ENCODE data around the gene WASF1. TPM values are rescaled to one million over a fixed set of nuclear protein-coding genes. Genes with fewer than 3 reads are reported as not detected.

Gene WASF1
- total RNA-seq, result 10.8 and 11.2 TPM in 2 replicates

GRCh38 chr6:110179406-110180227, at the start of gene WASF1:
Gene WASF1, minus strand, starts transcription at chr6:110179670. Its CDS starts 52,069 bp downstream, at chr6:110127601.

GRCh38 chr6:110180228-110181008, 948 bp upstream of the WASF1 start, which contains the start of gene CDC40:
Gene CDC40, plus strand, starts transcription at chr6:110180427. Its CDS starts 18 bp downstream, at chr6:110180445.

Other genes starting within 250 kb of the WASF1 start
- gene GPR6, start 201.4 kb downstream of the WASF1 start, total RNA-seq, result not detected in 2 replicates
- gene CDC40, start 757 bp upstream of the WASF1 start, total RNA-seq, result 15.5 and 19.6 TPM in 2 replicates
- not detected in 2 replicates for gene METTL24, start 178.7 kb upstream of the WASF1 start, total RNA-seq
- 3.6 and 4.3 TPM in 2 replicates for gene DDO, start 235.9 kb upstream of the WASF1 start, total RNA-seq